ENCODE data around the gene IGFBP5. TPM values are rescaled to one million over a fixed set of nuclear protein-coding genes. Genes with fewer than 3 reads are reported as not detected.

Gene IGFBP5
- total RNA-seq, 1 donor from 2014 or later: 150 TPM

DNA sequence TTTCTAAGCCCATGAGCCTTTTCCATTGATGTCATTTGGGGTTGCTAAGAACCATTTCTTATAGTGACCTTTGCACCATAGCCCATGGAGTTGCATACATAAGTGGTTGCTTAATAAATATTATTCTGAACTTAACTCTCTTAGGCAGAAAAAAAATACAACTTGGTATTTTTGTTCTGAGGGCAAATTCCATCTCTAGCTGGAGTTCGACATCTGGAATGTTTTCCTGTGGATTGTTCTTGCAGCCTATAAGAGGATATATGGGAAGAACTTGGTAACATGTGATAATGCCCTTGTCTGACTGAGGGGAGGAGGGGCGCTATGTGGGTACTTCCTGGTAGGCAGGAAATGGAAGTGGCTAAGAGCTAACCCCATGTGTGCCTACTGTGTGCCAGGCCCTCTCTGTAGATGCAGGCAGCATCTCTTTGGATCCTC, 41.4 kb downstream of the IGFBP5 start:
- Mint-ChIP-seq H3K9me3 (no peaks in the 10 kb centered on the region), H3K27ac (no peak overlapping the region), H3K4me3 (no peak overlapping the region), H3K36me3 (peaks cover 34% of the 10 kb centered on the region), H3K4me1 (peaks cover 81% of the 10 kb centered on the region), H3K27me3 (ENCODE audit: insufficient read depth, low read depth) (no peaks in the 10 kb centered on the region)
- no peak overlapping the region for H3K4me2 ChIP-seq
- peaks cover 100% of the 10 kb centered on the region for H3K79me2 ChIP-seq (ENCODE audit: low read depth)
- H3K36me3 ChIP-seq: peaks cover 5% of the 10 kb centered on the region
- no peak for DNase-seq (ENCODE audit: low spot score)
- H2AFZ ChIP-seq (replicated peaks): no peak overlapping the region
- no peaks in the 10 kb centered on the region for H3K27me3 ChIP-seq
- peaks cover 35% of the 10 kb centered on the region for H3K4me1 ChIP-seq
- no peak overlapping the region for H3K9ac ChIP-seq
- peaks cover 7% of the 10 kb centered on the region for H3F3A ChIP-seq (ENCODE audit: low read depth)
- no peak overlapping the region for H3K4me3 ChIP-seq
- H3K27ac ChIP-seq: no peak overlapping the region
- peaks cover 100% of the 10 kb centered on the region for H4K20me1 ChIP-seq (ENCODE audit: low read depth)
- H3K9me3 ChIP-seq (ENCODE audit: low read depth): no peaks in the 10 kb centered on the region
- no peak for TF ChIP-seq EZH2phosphoT487 (IDR thresholded peaks at IDR 0.05)

DNA sequence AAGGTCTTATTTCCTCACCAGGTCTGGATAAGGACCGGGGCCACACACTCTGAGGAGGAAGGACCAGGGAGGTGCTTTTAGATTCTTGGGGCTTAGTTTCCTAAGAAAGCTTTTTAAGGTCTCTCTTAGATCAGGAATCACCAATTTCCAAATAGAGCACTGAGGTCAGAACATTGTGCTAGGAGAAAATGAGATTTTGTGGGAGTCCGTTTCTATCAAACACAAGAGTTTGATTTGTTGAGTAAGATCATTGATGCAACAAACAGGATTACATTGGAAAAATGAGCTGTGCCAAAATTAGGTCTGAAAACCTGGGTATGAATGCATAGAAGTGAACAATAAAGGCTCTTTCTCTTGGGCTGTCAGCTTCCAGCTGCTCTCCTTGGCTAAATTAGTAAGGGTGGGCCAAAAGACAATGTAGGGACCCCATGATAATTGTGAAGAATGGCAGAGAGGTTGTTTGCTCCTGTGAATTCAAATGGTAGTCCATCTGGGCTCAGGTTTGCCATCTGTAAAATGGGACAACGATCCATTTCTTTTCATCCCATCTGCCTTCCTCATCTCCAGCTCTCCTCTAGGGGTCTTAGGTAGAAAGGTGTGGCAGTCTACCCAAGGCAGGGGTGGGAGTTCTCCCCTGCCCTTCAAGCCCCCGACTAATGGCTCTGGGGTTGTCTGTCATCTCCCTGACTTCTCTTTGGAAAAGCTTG, 42.1 kb downstream of the IGFBP5 start:
- H3K79me2 ChIP-seq (ENCODE audit: low read depth): peaks cover 100% of the 10 kb centered on the region
- H3K27ac Mint-ChIP-seq: peak overlapping the region; percentile 15
- H3K36me3 Mint-ChIP-seq: peaks cover 36% of the 10 kb centered on the region
- H3K4me1 Mint-ChIP-seq: peaks cover 80% of the 10 kb centered on the region
- H3K4me3 Mint-ChIP-seq: no peak overlapping the region
- H3K4me1 ChIP-seq: peaks cover 37% of the 10 kb centered on the region
- H3K27ac ChIP-seq: no peak overlapping the region
- H3K36me3 ChIP-seq: peaks cover 5% of the 10 kb centered on the region
- no peak for TF ChIP-seq EZH2 (IDR thresholded peaks at IDR 0.05)
- TF ChIP-seq, protein P1, sequence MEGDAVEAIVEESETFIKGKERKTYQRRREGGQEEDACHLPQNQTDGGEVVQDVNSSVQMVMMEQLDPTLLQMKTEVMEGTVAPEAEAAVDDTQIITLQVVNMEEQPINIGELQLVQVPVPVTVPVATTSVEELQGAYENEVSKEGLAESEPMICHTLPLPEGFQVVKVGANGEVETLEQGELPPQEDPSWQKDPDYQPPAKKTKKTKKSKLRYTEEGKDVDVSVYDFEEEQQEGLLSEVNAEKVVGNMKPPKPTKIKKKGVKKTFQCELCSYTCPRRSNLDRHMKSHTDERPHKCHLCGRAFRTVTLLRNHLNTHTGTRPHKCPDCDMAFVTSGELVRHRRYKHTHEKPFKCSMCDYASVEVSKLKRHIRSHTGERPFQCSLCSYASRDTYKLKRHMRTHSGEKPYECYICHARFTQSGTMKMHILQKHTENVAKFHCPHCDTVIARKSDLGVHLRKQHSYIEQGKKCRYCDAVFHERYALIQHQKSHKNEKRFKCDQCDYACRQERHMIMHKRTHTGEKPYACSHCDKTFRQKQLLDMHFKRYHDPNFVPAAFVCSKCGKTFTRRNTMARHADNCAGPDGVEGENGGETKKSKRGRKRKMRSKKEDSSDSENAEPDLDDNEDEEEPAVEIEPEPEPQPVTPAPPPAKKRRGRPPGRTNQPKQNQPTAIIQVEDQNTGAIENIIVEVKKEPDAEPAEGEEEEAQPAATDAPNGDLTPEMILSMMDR (IDR thresholded peaks at IDR 0.05): no peak
- TF ChIP-seq EZH2phosphoT487 (IDR thresholded peaks at IDR 0.05): no peak
- no peak overlapping the region for H3K4me2 ChIP-seq
- H3K4me3 ChIP-seq: no peak overlapping the region
- no peak overlapping the region for H2AFZ ChIP-seq (replicated peaks)
- peaks cover 100% of the 10 kb centered on the region for H4K20me1 ChIP-seq (ENCODE audit: low read depth)
- H3F3A ChIP-seq (ENCODE audit: low read depth): peaks cover 9% of the 10 kb centered on the region
- no peak overlapping the region for H3K9ac ChIP-seq
- DNase-seq (ENCODE audit: low spot score): no peak
- H3K9me3 Mint-ChIP-seq: no peaks in the 10 kb centered on the region
- no peaks in the 10 kb centered on the region for H3K27me3 ChIP-seq
- no peaks in the 10 kb centered on the region for H3K27me3 Mint-ChIP-seq (ENCODE audit: insufficient read depth, low read depth)
- no peaks in the 10 kb centered on the region for H3K9me3 ChIP-seq (ENCODE audit: low read depth)

DNA sequence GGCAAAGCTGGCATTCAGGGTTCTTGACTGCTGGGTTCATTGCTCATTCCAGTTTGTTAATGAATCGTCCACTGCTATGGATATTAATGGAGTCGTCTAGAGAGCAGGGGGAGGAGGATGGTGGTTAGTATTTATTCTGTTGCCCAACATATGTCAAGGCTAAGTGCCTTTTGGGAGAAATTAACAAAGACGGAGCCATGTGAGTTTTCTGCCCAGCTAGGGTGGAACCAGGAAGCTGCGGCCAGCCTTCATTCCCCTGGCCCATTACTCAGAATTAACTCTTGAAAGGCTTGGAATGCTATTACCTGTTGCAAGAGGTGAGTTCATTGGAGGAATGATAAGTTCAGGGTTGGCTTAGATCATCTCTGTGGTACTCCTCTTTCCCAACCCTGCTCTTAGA, 42.8 kb downstream of the IGFBP5 start:
- Histone ChIP-seq H3K27me3 (no peaks in the 10 kb centered on the region), H3K4me1 (peaks cover 32% of the 10 kb centered on the region), H3K9ac (no peak overlapping the region), H3K27ac (no peak overlapping the region), H4K20me1 (ENCODE audit: low read depth) (peaks cover 100% of the 10 kb centered on the region), H3F3A (ENCODE audit: low read depth) (peaks cover 9% of the 10 kb centered on the region), H3K79me2 (ENCODE audit: low read depth) (peaks cover 100% of the 10 kb centered on the region), H2AFZ (replicated peaks) (no peak overlapping the region), H3K9me3 (ENCODE audit: low read depth) (no peaks in the 10 kb centered on the region), H3K4me2 (no peak overlapping the region), H3K4me3 (no peak overlapping the region), H3K36me3 (no peaks in the 10 kb centered on the region)
- TF ChIP-seq EZH2 (IDR thresholded peaks at IDR 0.05) (no peak), EZH2phosphoT487 (IDR thresholded peaks at IDR 0.05) (no peak)
- TF ChIP-seq, protein P1 (IDR thresholded peaks at IDR 0.05): no peak
- no peaks in the 10 kb centered on the region for H3K27me3 Mint-ChIP-seq (ENCODE audit: insufficient read depth, low read depth)
- H3K9me3 Mint-ChIP-seq: no peaks in the 10 kb centered on the region
- no peak for DNase-seq (ENCODE audit: low spot score)
- peaks cover 42% of the 10 kb centered on the region for H3K36me3 Mint-ChIP-seq
- peaks cover 75% of the 10 kb centered on the region for H3K4me1 Mint-ChIP-seq
- no peak overlapping the region for H3K4me3 Mint-ChIP-seq
- H3K27ac Mint-ChIP-seq: peak overlapping the region; percentile 15

DNA sequence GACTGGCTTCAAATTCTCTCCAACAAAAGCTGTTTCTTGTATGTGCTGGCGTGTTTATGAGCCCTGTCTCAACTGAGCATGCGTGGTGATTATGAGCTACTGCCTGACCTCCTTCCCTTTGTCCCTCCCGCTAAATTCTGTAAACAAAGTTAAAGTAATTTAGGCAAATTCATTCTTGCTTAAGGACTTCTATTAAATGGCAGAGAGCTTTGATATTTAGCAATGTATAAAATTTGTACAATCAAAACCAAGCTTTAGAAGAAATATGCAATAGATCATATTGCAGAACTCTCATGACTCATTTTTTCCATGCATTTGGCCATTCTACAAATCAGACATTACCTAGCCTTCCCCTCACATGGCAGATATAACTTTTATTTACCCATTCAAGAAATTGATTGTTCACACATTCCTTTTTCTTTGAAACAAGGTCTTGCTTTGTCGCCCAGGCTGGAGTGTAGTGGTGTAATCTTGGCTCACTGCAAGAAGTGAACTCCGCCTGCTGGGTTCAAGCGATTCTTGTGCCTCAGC, 43.9 kb downstream of the IGFBP5 start:
- H3K27me3 ChIP-seq: no peaks in the 10 kb centered on the region
- Mint-ChIP-seq H3K9me3 (no peaks in the 10 kb centered on the region), H3K27me3 (ENCODE audit: insufficient read depth, low read depth) (no peaks in the 10 kb centered on the region), H3K4me3 (no peak overlapping the region), H3K27ac (peak overlapping the region; percentile 1), H3K36me3 (peaks cover 43% of the 10 kb centered on the region), H3K4me1 (peaks cover 65% of the 10 kb centered on the region)
- H3K79me2 ChIP-seq (ENCODE audit: low read depth): peaks cover 100% of the 10 kb centered on the region
- TF ChIP-seq, protein P1 (IDR thresholded peaks at IDR 0.05): no peak
- no peak for TF ChIP-seq EZH2 (IDR thresholded peaks at IDR 0.05)
- no peak for TF ChIP-seq EZH2phosphoT487 (IDR thresholded peaks at IDR 0.05)
- no peak overlapping the region for H3K27ac ChIP-seq
- H3K36me3 ChIP-seq: no peaks in the 10 kb centered on the region
- peaks cover 9% of the 10 kb centered on the region for H3F3A ChIP-seq (ENCODE audit: low read depth)
- H3K9me3 ChIP-seq (ENCODE audit: low read depth): no peaks in the 10 kb centered on the region
- H3K9ac ChIP-seq: no peak overlapping the region
- peaks cover 27% of the 10 kb centered on the region for H3K4me1 ChIP-seq
- H3K4me2 ChIP-seq: peak overlapping the region; percentile 13
- DNase-seq (ENCODE audit: low spot score): no peak
- peaks cover 100% of the 10 kb centered on the region for H4K20me1 ChIP-seq (ENCODE audit: low read depth)
- no peak overlapping the region for H3K4me3 ChIP-seq
- H2AFZ ChIP-seq (replicated peaks): no peak overlapping the region
